Measurements from ENCODE around the gene OR4A47.
"Not testable (repeated sequence)": the region's sequence is repeated elsewhere in the genome, so short reads cannot be mapped to it uniquely, and the experiment has no call there.

OR4A47 gene, protein sequence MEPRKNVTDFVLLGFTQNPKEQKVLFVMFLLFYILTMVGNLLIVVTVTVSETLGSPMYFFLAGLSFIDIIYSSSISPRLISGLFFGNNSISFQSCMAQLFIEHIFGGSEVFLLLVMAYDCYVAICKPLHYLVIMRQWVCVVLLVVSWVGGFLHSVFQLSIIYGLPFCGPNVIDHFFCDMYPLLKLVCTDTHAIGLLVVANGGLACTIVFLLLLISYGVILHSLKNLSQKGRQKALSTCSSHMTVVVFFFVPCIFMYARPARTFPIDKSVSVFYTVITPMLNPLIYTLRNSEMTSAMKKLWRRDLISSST

DNA sequence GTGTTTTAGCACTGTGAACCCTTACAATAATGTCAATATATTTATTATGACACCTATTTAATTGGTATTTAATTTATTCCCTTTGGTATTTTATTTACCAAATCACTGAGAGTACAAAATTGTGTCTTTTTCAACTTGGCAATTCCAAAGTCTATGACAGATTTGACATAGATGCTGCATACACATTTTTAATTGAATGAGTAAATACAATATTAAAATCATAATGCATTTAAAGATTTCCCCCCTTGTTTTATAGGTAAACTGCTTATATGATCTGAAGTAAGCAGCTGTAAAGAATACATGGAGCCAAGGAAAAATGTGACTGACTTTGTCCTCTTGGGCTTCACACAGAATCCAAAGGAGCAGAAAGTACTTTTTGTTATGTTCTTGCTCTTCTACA lies at the start of gene OR4A47:
Gene OR4A47, plus strand, starts transcription at position 301 of the 400 bp plus-strand sequence. Its CDS starts 0 bp downstream, at position 301.
- not testable (repeated sequence) for DNase-seq

DNA sequence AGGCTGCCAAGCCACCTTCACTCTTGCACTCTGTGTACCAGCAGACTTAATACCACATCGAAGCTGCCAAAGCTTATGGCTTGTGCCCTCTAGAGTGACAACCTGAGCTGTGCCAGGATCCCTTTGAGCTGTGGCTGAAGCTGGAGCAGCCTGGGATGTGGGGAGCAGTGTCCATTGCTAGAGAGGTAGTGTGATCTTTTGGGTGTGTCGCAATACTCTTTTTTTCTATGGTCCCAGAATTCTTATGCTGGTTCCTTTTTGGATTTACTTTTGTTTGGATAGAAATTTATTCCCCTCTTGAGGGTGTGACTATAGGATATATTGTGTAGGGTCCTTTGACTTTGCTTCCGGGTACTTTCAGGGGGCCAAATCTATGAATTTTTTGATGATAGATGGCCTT lies 32.7 kb upstream of the OR4A47 start:
- DNase-seq = not testable (repeated sequence)

DNA sequence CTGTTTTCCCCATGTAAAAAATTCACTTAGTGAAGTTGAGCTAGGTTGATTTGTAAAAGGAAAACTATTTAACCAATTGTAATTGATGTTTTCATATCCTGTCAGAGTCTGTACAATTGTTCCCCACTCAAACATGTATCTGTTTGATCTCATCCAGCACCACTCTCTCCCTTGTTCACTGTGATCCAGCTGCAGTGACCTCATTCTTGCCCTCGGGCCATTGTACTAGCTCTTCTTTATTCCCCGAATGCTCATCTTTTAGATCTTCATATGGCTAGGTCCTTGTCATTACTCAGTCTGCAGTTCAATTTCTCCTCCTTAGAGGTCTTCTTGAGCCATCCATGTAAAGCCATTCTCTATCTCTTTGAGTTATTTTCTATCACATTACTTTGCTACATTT lies 14.6 kb upstream of the OR4A47 start:
- not testable (repeated sequence) for DNase-seq

DNA sequence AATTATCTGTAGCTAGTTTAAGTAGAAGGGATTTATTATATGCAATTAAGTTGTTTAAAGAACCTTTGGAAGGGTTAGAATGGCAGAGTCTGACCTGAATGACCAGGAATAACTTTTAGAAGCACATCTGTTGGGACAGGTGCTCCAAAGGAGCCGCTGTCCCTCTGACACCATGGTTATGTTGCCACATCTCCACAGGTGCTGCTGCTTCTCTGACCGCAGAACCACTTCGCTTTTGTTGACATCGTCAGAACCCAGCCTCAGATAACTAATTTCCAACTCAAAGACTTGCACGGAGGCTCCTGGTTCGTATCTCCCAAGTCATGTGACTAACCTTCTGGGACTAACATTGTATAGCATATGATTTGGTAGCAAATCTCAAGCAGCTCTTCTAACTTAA lies 13.9 kb upstream of the OR4A47 start:
- DNase-seq = not testable (repeated sequence)

DNA sequence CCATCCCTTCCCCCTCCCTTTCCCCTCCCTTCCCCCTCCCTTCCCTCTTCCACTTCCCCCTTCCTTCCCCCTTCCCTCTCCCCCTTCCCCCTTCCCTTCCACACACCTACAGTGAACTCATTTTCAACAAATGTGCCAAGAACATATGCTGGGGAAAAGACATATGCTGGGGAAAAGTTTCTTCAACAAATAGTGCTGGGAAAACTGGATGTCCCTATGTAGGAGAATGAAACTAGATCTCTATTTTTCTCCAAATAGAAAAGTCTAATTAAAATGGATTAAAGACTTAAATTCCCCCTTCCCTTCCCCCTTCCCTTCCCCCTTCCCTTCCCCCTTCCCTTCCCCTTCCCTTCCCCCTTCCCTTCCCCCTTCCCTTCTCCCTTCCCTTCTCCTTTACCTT lies 17.6 kb downstream of the OR4A47 start:
- DNase-seq = not testable (repeated sequence)

DNA sequence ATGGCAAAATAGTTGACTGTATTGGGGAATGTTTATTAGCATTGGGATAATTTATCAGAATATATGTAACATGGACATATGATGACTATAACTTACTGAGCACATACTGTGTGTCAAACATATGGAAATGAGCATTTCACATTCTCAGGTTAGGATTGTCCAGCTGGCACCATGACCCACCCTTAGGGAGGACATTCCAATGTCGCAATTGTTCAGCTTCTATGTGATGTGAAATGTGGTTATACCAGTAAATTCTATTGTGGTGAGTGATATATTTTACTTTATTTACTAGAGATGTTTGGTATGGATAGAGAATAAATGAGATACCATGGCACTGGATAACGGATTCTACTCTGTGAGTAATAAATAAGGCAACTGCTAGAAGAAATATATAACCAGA lies 50.4 kb downstream of the OR4A47 start:
- DNase-seq = no peak
